ENCODE measurements around the gene KRTAP10-9. TPM values are rescaled to one million over a fixed set of nuclear protein-coding genes. Genes with fewer than 3 reads are reported as not detected.
"Not testable (repeated sequence)": the region's sequence is repeated elsewhere in the genome, so short reads cannot be mapped to it uniquely, and the experiment has no call there.

Gene KRTAP10-9
- total RNA-seq, 4 donors from 2014 or later: not detected

DNA sequence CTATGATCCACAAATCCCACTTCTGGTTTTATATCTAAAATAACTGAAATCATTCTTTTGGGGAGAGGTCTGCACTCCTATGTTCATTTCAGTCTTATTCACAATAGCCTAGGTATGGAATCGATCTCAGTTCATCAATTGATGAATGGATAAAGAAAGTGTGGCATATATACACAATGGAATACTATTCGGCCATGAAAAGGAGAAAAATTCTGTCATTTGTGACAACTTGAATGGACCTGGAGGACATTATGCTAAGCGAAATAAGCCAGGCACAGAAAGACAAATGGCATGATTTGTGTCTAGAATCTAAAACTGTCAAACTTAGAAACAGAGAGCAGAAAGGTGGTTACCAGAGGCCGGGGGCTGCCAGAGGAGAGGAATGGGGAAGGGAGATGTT, 20.4 kb upstream of the KRTAP10-9 start:
- no peak overlapping the region for H3K4me3 ChIP-seq
- TF ChIP-seq, protein P1, sequence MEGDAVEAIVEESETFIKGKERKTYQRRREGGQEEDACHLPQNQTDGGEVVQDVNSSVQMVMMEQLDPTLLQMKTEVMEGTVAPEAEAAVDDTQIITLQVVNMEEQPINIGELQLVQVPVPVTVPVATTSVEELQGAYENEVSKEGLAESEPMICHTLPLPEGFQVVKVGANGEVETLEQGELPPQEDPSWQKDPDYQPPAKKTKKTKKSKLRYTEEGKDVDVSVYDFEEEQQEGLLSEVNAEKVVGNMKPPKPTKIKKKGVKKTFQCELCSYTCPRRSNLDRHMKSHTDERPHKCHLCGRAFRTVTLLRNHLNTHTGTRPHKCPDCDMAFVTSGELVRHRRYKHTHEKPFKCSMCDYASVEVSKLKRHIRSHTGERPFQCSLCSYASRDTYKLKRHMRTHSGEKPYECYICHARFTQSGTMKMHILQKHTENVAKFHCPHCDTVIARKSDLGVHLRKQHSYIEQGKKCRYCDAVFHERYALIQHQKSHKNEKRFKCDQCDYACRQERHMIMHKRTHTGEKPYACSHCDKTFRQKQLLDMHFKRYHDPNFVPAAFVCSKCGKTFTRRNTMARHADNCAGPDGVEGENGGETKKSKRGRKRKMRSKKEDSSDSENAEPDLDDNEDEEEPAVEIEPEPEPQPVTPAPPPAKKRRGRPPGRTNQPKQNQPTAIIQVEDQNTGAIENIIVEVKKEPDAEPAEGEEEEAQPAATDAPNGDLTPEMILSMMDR (IDR thresholded peaks at IDR 0.05): no peak
- TF ChIP-seq EP300 (IDR thresholded peaks at IDR 0.05) (no peak), POLR2A (IDR thresholded peaks at IDR 0.05; ENCODE audit: low read depth) (no peak), POLR2AphosphoS5 (IDR thresholded peaks at IDR 0.05) (no peak)
- DNase-seq (ENCODE audit: extremely low spot score): no peak
- intact Hi-C loops (cut with DNase I): no loop called here
- WGBS: 70% methylated on average over 4 of the region's 4 CpGs
- peaks cover 0 to 32% (median 0%) of the 10 kb centered on the region in 4 donors for H3K27me3 ChIP-seq
- no peaks in the 10 kb centered on the region for H3K4me1 ChIP-seq
- H3K9me3 ChIP-seq: peaks cover 0 to 30% (median 20%) of the 10 kb centered on the region in 4 donors
- H3K27ac ChIP-seq (replicated peaks in 1 of 4): no peak overlapping the region
- H3K36me3 ChIP-seq: no peaks in the 10 kb centered on the region

DNA sequence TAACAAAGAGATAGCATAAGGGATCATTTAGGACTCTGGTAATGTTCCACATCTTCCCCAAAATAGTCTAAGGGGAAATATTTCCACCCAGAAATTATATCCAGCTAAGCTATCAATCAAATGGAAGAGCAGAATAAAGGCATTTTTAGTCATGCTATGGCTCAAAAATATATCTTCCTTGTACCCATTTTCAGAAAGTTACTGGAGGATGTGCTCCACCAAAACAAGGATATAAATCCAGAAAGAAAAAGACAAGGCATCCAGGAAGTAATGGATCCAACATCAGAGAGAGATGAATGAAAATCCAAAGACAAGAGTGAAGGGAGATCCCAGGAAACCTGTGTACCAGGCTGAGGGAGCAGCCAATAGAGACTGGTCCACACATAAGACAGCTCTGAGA, 17.7 kb upstream of the KRTAP10-9 start:
- intact Hi-C loops (cut with DNase I): no loop called here
- Histone ChIP-seq H3K27ac (replicated peaks in 1 of 4) (no peak overlapping the region), H3K4me3 (no peak overlapping the region), H3K4me1 (no peaks in the 10 kb centered on the region), H3K9me3 (peaks cover 0 to 34% (median 23%) of the 10 kb centered on the region in 4 donors), H3K36me3 (no peaks in the 10 kb centered on the region), H3K27me3 (peaks cover 0 to 30% (median 0%) of the 10 kb centered on the region in 4 donors)
- no peak for TF ChIP-seq POLR2A (IDR thresholded peaks at IDR 0.05; ENCODE audit: low read depth)
- TF ChIP-seq EP300 (IDR thresholded peaks at IDR 0.05): no peak
- TF ChIP-seq POLR2AphosphoS5 (IDR thresholded peaks at IDR 0.05): no peak
- TF ChIP-seq, protein P1 (IDR thresholded peaks at IDR 0.05): no peak
- DNase-seq (ENCODE audit: extremely low spot score): no peak

DNA sequence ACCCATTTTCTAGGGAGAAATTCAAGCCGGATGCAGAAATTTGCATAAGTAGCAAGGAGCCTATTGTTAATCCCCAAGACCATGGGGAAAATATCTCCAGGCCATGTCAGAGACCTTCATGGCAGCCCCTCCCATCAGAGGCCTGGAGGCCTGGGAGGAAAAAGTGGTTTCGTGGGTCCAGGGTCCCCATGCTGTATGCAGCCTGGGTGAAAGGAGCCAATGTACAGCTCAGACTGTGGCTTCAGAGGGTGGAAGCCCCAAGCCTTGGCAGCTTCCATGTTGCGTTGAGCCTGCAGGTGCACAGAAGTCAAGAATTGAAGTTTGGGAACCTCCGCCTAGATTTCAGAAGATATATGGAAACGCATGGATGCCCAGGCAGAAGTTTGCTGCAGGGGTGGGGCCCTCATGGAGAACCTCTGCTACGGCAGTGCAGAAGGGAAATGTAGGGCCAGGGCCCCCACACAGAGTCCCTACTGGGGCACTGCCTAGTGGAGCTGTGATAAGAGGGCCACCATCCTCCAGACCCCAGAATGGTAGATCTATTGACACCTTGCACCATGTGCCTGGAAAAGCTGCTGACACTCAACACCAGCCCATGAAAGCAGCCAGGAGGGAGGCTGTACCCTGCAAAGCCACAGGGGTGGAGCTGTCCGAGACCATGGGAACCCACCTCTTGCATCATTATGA, 16.6 kb upstream of the KRTAP10-9 start:
- H3K4me3 ChIP-seq; H3K4me1 ChIP-seq; H3K27ac ChIP-seq (replicated peaks in 1 of 4); intact Hi-C loops (cut with DNase I); H3K36me3 ChIP-seq: not testable (repeated sequence)
- peak; percentile 26 for DNase-seq (ENCODE audit: extremely low spot score)
- peaks cover 0 to 37% (median 0%) of the 10 kb centered on the region in 4 donors for H3K27me3 ChIP-seq
- 94% methylated on average over 6 of the region's 7 CpGs for WGBS
- H3K9me3 ChIP-seq: peaks cover 0 to 31% (median 23%) of the 10 kb centered on the region in 4 donors

DNA sequence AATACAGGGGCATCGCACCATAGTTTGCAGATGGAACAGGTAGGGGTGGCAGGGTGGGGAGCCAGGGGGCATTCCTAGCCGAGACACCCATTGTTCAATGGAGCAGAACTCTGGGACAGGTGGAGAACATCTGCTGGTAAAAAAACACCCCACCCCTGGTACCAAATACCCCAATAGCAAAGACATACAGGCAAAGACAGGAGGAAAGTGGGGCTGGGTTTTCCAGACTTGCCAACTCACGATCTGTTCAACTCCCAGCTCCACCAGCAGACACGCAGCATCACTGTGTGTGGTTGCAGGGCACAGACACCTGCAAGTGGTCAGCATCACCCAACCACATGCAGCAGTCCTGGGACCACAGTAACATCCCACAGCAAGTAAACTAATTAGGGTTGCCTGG, 15.3 kb upstream of the KRTAP10-9 start:
- H3K27ac ChIP-seq (replicated peaks in 1 of 4): no peak overlapping the region
- DNase-seq (ENCODE audit: extremely low spot score): peak; percentile 75
- TF ChIP-seq, protein P1 (IDR thresholded peaks at IDR 0.05): no peak
- TF ChIP-seq POLR2A (IDR thresholded peaks at IDR 0.05; ENCODE audit: low read depth): no peak
- intact Hi-C loops (cut with DNase I): no loop called here
- peaks cover 0 to 45% (median 0%) of the 10 kb centered on the region in 4 donors for H3K27me3 ChIP-seq
- no peaks in the 10 kb centered on the region for H3K4me1 ChIP-seq
- 93% methylated on average over 4 of the region's 4 CpGs for WGBS
- no peaks in the 10 kb centered on the region for H3K36me3 ChIP-seq
- peaks cover 0 to 31% (median 23%) of the 10 kb centered on the region in 4 donors for H3K9me3 ChIP-seq
- no peak overlapping the region for H3K4me3 ChIP-seq

DNA sequence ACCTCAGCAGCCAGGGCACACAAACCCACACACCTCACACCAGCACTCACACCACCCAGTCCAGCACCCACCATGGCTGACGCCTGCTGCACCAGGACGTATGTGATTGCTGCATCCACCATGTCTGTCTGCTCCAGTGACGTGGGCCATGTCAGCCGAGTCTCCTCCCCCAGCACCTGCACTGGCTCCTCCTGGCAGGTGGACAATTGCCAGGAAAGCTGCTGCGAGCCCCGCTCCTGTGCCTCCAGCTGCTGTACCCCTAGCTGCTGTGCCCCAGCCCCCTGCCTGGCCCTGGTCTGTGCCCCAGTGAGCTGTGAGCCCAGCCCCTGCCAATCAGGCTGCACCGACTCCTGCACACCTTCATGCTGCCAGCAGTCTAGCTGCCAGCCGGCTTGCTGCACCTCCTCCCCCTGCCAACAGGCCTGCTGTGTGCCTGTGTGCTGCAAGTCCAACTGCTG, 14.8 kb upstream of the KRTAP10-9 start, which contains the start of gene KRTAP10-8:
TSS of gene KRTAP10-8 (plus strand) at position 51 of the 458 bp plus-strand sequence. CDS start at position 73, 22 bp downstream.
- TF ChIP-seq POLR2AphosphoS5 (IDR thresholded peaks at IDR 0.05) (no peak), POLR2A (IDR thresholded peaks at IDR 0.05; ENCODE audit: low read depth) (no peak)

More for the DNA sequence above, 14.8 kb upstream of the KRTAP10-9 start, which contains the start of gene KRTAP10-8:
- H3K9me3 ChIP-seq: peaks cover 0 to 31% (median 23%) of the 10 kb centered on the region in 4 donors
- H3K4me1 ChIP-seq: no peaks in the 10 kb centered on the region
- 100% methylated on average over 4 of the region's 8 CpGs for WGBS
- no peaks in the 10 kb centered on the region for H3K36me3 ChIP-seq
- H3K4me3 ChIP-seq: no peak within 1 kb of the TSS
- peaks cover 0 to 47% (median 0%) of the 10 kb centered on the region in 4 donors for H3K27me3 ChIP-seq
- intact Hi-C loops (cut with DNase I): no loop called here
- no peak within 1 kb of the TSS for H3K27ac ChIP-seq (replicated peaks in 1 of 4)
- DNase-seq (ENCODE audit: extremely low spot score): no peak
